Neural progenitor cell (in vitro differentiated cells): ENCODE data around the gene CBR4.

ENCODE experiments used
- CTCF ChIP-seq: fragments of 200-600 bp; sonication (generic); IDR thresholded peaks from 2 replicates; pipeline ENCODE4 v1.5.1; 2017; ENCODE audit warnings: antibody characterized with exemption, mild to moderate bottlenecking
- EZH2 ChIP-seq: fragments of 200-600 bp; sonication (generic); IDR thresholded peaks from 2 replicates; pipeline ENCODE4 v1.6.1; 2017; ENCODE audit warnings: antibody characterized with exemption, mild to moderate bottlenecking, moderate library complexity

GRCh38 chr4:168978001-168978700 lies 31.9 kb downstream of the CBR4 start:
- TF ChIP-seq CTCF (no peak), EZH2 (no peak)
